GM21528 (cell line): ENCODE measurements around the gene SFT2D1.

Experiments used
- ATAC-seq: cut with Tn5 transposase; IDR thresholded peaks from one replicate; pipeline ENCODE4 v1.9.1; 2021; ENCODE audit warnings: mild to moderate bottlenecking, moderate library complexity; ENCODE audit not compliant: unreplicated experiment, low FRiP score

Gene SFT2D1

DNA sequence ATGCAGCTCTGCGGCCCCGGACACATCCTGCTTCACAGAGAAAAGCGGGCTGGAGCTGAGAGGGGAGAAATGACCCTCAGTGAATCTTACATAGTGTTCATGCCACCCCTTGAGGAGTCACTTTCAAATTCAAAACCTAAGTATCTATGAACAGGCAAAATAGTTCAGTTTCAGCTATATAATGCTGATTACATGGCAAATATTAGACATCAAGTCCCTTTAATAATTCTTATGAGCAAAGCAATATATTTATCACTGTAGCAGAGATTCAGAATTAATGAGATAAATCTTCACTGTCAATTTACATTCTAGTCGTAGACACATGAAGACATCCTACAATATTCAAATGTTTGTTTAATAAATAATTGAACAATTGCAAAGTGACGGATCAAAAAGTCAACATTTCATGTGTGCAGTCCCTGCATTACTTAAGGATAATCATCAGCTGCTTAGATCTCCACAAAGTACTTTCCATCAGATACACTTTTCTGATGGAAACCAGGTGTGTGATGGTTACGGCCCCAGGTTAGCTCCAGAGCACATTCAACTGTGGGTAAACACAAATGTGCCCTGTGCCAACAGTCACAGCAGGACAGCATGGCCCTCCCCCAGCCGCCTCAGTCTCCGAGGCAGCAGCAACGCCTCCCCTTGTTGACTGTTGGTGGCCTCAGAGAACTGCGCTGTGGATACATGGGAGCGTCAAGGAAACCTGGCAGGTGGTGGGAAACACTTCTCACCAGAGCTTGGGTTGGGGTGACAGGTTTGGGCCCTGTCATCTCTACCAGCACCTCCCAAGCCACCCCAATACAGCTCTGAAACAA is 33.4 kb downstream of the SFT2D1 start:
- ATAC-seq: no peak

DNA sequence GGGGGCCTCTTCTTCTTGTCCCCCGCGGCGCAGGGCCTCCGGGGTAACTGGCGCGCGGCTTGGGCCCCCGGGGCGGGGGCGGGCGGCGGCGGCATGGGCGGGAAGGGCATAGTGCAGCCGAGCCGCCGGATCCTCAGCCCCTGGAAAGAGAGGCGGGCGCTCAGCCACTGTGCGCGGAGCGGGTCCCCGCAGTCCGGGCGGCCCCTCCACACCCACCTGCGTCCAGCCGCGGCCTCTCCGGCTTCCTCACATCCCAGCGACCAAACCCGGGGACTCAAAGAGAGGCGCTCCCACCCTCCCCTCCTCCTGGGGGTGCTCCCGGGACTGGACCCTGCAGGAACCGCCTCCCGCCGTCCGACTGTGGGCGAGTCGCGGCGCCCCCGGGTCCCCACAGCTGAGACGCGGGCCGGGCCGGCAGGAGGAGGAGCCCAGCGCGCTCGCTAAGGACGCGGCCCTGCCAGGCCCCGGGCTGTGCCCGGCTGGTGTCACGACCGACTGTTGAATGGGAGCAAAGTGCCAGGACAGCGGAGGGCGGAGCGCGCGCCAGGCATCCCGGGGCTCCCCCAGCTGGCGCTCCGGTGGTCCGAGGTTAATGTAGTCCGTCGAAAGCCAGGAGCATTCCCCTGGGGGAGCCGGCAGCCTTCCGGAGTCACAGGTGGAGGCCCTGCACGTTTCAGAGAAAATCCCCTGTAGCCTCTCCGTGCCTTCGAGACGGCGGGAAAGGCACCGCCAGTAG is 34.1 kb downstream of the SFT2D1 start, which contains the start of gene PRR18:
TSS of gene PRR18 (minus strand) at position 360 of the 736 bp plus-strand sequence. CDS start at position 110, 250 bp downstream.
- ATAC-seq: peak; percentile 65

DNA sequence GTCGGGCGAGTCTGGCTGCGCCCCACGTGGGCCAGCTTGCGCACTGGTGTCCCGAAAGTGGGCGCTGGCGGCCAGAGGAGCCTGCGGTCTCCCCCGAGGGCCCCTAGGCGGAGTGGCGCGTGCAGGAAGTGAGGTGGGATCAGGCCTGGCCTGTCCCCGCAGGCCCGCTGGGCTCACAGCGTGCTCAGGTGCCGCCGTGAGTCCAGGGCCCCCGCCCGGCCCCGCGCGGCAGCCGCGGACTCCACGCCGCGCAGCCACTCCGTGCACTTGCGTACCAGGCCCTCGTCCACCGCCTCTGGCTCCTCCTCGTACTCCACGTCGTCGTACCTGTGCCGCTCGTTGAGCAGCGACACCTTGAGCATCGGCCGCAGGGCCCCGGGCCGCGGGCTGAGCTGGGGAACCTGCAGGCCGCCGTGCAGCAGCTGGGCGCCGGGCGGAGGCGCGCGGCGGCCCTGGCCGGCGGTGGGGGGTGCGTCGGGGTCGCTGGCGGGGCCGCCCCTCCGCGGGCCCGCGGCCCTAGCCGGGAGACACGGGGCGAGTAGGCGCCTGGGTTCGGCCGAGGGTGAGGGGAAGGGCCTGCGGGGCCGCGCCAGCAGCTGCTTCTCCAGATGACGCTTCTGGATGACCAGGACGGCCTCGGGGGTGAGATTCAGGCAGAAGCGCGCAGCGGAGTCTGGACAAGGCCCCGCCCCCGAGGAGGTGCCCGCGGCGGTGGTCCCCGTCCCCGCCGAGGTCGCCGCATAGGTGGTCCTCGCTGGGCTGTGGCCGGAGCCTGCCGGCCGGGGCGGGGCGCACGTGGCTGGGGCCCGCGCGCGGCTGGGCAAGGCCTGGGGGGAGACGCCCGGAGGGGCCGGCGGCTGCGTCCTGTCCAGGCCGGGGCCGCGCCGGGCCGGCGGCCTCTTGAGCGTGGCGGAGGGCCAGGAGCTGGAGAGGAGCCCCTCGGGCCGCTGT is 35.0 kb downstream of the SFT2D1 start:
- peak; percentile 31 for ATAC-seq

DNA sequence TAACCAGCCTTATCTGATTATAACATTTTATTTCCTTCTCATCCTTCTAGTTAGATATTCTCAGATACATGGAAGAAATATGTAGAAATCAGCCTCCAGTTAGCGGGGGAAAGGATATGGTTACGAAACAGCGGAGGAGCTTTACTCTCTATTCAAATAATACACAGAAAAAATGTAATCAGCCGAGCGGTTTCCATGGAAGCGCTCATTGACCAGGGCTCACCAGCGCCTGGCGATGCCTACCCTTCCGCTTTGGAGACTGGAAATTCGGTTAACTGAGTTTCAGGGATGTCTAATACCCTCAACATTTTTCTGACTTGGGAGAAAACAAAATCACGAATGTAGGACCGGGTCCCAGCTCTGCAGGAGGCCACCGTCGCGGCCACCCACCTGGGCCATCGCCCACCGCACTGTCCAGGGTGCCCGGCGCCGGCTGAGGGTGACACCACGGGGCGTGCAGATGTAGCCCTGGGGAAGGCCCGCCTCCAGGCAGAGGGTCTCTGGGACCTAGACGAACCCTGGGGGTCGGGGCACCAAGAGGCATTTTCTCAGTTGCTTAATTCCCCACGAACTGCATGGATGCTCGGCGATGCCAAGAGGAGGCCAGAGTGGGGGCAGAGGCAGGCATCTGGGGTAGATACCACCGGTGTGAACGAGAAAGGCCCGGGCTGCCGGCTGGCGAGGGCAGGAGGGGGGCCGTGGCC is 35.8 kb downstream of the SFT2D1 start:
- ATAC-seq: no peak

DNA sequence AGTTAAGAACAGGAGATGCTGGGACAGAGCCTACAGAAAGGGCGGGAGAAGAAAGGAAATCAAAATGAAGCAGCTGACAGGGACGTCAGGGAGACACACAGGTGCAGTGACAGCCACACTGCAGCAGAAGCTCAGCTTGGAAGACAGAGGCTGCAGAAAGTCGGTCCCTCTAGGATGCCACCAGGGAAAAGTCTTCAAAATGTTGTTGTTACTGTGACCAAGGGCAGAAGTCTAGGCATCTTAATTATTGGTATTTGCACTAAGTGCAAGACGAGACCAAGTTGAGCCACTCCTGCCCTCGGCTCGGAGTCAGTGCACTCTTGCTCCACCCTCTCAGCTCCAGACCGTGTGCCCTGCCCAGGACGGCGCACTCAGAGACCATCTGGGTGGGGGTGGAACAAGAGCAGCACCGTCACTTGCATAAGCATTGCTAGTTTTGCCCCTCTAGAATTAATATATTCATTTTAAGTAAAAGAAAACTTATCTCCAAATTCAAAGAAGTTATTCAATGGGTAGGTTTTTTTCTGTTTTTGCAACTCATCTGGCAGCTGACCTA is 36.7 kb downstream of the SFT2D1 start:
- ATAC-seq: no peak

DNA sequence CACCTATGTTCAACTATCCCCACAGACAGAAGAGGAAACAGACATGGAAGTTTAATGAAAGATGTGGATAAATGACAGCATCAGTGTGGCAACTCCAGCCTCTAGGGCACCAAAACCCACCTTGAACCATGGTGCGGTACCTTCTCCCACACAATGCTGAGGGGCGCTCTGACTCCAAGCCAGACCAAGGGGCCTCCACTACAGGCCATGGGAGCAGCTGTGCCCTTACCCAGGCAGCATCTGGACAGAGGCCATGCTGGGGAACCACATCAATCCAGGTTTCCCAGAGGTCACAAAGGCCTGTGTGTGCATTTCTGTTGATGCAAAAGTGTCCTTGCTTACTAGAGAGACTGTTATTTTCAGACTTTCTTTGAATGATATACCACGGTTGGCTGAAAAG is 38.2 kb downstream of the SFT2D1 start:
- ATAC-seq: no peak

DNA sequence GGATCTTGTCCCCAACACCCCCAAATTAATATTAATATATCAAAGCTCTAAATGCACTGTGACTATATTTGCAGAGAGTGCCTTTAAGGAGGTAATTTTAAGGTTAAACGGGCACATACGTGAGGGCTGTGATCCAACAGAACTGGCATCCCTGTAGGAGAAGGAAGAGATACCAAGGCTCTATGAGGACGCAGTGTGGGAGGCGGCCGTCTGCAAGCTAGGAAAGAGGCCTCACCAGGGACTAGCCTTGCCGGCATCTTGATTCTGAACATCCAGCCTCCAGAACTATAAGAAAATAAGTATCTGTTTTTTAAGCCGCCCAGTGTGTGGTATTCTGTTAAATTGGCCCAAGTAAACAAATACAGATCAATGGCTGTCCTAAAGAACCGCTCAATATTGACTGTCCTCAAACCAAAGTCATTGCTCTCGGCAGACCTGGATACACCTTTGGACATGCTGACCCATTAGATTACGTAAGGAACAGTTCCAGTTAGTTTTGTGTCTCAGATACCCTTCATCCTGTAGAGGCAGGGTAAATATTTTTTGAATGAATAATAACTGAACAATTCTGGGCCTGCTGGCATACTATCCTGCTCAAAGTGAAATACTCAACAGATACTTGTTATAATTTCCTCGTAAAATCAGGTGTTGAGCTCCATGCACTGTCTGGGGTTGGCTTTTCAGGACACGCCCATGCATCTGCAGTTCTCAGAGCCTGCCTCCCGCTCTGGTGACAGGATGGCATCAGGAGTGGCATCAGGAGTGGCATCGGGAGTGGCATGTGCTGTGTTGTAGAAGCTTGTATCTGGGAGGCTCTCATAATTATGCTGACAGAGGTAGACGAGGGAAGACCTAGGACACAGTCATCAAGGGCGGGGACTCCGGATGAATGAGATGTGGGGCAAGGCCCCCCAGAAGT is 40.5 kb downstream of the SFT2D1 start:
- ATAC-seq: no peak

DNA sequence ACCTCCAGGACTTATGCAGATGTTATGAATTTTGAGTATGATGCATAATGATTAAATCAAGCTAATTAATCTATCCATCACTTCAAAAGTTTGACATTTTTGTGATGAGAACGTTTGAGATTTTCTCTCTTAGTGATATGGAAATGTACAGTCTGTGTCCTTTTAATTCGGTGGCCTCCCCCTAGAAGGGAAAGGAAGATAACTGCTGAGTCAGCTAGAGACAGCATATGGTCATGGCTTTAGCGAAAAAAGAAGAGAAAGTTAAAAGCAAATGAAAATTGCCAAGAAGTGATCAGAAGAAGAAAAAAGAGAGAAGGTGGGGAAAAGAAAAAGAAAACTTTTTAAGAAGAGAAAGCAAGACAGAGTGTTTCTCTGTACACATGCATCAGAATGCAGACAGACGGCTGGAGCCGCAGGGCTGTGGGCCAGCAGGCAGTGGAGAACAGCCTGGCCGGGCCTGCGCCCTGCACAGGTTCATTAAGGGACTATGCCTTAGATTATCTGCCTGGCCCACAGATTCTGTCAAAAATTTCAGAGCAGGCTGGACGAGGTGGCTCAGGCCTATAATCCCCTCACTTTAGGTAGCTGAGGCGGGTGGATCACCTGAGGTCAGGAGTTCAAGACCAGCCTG is 41.9 kb downstream of the SFT2D1 start:
- no peak for ATAC-seq

DNA sequence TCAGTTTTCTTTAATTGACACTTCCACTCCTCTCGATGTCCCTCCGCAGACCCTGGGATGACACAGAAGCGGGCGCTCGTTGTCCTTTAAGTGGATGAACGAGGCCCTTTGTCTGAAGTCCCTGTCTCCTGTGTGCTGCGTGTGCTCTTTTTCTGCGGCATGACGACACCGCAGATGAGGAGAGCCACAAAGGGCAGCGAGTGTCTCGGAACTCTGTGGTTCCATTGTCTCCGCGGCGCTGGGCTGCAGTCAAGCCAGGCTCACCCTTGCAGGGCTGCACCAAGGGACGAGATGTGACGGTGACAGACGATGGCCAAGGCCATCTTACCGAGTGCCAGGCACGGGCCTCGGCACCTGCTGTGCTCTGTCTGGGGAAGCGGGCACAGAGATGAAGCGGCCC is 44.7 kb downstream of the SFT2D1 start:
- no peak for ATAC-seq

DNA sequence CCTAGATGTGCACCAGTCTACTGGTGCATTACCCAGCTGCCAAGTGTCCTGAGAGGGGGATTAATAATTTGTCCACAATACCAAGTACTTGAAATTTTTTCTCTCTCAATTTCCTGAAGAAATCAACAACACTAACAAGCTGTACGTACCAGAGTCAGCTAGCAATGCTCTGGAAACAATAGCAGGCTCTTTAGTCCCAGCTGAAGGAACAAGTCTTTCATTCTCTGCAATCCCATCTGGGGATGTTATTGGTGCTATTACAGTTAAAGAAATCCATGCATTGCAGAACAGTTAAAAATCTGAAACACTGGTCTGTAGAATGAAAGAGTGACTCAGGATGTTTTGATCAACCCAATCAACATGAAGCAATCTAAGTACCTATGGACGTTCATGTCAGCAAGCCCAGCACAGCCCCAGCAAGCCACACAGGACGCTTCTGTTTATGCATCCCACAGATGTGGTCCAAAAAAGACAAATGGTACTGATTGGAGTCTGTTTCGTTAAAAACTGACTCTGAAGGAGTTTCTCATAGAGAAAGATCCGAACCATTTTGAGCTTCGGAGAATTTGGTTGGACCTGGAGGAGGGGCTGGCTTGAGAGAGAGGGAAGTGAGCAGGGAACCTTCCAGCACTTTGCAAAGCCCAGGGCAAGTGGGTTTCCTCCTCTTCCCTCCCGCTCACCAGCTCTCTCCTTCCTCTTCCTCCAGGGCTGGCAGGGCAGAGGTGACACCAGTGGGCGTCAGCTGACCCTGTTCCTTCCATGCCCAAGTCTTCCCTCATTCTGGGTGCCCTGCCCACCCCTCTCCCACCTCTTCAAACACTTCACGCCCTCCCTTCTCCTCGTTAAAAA is 46.1 kb downstream of the SFT2D1 start:
- no peak for ATAC-seq

DNA sequence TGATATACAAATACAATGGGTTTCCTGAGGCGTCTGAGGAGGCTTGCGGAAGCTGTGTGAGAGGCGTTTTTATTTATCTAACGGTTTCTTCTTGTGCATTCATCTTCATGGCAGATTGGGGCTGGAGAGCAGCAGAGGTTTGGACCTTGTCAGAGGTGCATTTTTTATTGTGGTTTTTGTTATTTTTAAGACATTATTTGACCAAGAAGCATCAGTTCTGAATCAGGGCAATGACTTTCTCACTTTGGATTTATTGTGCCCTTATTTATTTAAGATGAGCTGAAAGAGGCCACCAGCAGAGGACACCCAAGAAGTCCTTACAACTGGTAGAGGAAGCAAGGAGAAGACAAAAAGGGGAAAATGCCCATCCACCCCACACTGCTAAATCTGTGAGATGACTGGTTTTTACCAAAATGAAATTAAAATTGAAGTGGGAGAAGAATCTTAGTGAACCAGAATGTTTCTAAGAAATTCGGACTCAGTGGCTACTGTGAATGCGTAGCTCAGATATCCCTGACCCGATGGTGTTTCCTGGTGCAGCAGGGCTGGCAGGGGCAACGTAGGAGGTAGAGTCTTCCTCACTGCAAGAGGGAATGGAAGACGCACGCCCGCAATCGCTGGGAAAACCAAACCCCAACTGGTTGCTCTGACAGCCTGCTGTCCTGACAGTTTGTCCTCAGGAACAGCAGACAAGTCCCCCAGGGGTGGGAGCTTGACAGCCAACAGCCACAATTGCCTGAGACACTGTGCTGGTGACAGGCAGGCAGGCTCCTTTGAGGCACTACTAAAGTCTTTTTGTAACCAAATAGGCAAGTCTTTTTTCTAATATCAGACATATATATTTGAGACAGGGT is 48.4 kb downstream of the SFT2D1 start:
- ATAC-seq: no peak

DNA sequence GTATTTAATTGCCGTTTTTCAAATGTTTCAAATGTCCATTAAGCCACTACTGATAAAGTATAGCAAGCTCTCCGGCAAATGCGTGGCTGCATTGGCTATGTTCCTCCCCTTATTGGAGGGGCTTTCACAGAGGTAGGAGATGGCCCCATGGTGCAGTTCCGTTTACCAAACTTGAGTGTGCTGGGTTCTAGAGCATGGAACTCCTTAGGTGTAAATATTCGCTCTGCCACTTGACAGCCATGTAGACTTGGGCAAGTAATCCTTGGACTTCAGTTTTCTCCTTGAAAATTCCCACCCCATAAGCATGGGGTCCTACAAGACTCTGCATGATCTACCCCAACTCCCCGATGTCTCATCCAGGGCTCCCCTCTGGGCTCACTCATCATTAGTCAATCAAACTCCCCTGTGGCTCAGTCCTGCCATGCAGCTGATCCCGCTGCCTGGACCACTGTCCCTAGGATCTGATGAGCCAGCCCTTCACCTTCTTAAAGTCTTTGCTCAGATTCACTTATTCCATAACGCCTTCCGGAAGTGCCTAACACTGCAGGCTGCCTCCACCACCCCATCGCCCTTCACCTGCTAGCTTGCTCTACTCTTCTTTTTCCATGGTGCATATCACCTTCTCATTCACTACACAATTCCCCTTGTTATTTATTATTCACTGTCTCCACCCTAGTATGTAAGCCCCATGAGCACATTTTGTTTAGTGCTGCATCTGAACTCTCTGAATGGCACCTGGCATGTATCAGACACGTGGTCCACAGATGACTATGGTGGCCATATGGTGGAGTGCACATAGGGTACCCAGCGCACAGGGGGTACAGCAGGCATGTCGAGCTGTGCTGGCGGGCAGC is 52.9 kb downstream of the SFT2D1 start:
- no peak for ATAC-seq

DNA sequence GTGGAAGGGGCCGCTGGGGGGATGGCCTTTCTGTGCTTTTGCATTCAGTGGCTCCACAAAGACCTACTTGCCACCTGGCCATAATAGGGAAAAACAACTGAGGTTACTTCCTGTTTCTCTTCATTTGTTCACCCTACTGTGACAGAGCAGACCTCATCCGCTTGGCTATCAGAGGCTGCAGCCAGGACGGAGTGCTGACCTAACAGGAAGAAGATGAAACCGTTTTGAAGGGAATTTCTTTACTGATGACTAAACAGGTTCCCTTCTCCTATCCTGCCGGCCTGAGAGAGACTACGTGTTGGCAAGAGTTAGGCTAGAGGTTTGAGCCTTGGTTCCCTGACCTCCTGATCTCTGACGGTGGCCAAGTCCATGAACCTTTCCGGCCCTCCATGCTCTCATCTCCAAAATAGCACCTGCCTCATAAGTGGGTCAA is 55.5 kb downstream of the SFT2D1 start:
- peak; percentile 96 for ATAC-seq

DNA sequence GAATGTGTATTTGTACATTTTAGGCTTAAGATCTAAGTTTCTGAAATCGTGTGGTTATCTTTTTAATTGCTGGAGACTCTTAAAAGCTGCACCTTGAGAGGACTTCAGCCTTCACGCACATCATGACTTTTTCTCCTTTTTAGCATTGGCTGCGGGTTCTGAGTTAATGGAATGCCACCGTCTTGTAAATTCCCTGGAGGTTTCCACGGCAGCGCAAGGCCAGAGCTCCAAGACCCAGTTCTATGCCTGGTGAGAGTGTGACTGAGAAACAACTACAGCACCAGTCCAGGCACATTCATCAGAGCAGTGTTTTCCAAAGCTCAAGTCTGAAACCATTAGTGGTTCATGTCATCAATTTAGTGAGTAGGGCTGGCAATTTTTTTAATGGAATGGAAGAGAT is 57.1 kb downstream of the SFT2D1 start:
- ATAC-seq: no peak

DNA sequence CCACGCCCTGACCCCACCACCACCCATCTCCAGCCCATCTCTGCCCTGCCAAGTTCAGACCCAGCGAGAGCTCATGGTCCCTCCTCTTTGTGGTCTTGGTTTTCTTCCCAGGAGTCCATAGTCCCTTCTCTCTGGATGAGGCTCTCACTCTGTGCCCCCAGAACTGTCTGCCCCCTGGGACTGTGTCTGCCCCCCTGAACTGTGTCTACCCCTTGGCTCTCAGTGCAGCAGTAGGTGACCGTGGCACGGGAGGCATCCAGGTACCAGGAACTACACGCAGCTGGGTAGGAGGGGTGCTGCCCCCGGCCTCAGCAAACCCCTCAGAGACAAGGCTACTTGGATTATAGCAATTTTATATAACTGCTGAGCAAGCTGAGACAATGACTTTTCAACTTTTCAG is 57.7 kb downstream of the SFT2D1 start:
- ATAC-seq: no peak
